Measurements from ENCODE around the gene ABCA1.

- TF ChIP-seq CTCF (IDR thresholded peaks at IDR 0.05; ENCODE audit: low read depth, low read length) (no peak), EZH2phosphoT487 (IDR thresholded peaks at IDR 0.05; ENCODE audit: low read depth) (no peak)
Observed at GRCh38 chr9:104923740-104924139, 4.2 kb downstream of the ABCA1 start.

Measured in OCI-LY3 (cell line).